RPMI8226 (cell line): ENCODE data around the gene CLCN7.
"Not testable (repeated sequence)": the region's sequence is repeated elsewhere in the genome, so short reads cannot be mapped to it uniquely, and the experiment has no call there.

Source experiments
- DNase-seq: peaks from one replicate; pipeline ENCODE4 v3.0.0-alpha.2; 2015

CLCN7 gene

DNA sequence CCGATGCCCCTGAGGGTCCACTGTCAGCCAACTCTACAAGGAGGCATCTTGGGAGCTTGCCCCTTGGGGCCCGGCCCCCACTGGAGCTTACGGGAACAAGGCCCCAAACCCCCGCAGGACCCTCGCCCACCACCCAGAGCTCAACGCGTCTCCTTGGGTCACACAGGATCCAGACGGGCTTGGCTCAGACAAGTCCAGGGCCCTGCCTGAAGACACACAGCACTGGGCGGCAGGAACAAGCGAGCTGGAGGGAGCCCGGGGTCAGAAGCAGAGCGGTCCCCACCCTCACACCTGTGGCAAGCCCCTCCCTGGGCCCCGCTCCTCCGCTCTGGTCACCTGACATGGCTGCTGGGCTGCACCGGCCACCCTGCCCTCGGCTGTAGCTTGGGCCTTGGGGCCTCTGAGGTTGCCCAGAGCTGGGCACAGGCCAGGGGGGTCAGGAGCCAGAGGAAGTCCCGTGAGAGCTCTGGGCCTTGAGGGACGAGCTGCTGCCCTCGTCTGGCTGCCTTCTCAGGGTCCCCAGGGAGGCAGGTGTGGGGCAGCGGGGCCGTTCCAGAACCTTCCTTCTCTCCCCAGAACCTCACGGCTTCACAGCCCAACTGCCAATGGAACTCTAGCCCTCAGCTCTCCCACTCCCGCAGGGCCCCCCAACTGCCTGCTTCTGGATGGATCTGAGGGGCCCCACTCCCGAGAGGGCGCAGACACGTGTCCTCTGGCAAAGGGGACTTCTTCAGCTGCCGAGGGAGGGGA, 30.7 kb downstream of the CLCN7 start, which contains the start of gene CCDC154:
CCDC154 (minus strand) TSS at position 577 of the 750 bp plus-strand sequence; CDS start at position 343, 234 bp downstream.
- no peak for DNase-seq

DNA sequence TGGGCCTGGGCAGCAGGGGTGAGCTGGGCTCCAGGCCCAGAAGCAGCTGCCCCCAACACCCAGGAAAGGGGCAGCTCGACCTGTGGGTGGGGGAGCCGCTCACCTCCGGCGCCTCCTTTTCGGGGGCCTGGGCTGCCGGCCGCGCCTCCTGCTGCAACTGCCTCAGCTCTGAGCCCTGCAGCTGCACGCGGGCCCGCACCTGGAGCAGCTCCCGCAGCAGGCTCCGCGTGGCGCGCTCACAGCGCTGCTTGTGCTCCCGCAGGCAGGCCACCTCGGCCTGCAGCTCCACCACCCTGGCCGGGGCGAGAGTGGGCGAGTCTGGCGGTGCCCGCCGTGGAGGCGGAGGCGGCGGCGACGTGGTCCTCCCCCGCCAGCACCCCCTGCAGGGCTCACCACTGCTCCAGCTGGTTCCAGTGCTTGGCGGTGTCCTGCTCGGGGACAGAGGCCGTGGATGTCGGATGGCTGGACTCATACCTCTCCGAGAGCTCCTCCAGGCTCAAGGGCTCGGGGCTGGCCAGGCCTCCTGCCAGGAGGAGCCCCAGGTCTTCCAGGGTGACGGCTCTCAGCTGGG, 31.3 kb downstream of the CLCN7 start:
- DNase-seq, result no peak

DNA sequence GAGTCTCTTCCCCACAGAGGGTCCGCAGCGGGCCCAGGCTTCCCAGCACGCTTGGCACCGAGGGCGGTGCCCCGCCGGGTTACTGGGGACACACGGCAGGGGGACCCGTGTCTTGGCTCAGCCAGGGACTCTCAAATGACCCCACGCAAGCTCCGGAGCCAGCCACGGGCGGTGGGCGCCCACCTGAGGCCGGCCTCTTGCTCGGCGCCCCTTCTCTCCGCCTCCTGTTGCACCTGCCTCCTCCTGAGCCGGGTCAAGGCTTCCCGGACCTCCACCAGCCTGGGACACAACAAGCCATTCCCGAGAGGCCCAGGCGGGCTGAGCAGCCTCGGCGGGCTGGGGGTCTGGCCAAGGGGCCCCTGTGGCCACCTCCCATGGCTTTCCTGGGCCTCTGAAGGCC, 32.1 kb downstream of the CLCN7 start:
- DNase-seq, result no peak

DNA sequence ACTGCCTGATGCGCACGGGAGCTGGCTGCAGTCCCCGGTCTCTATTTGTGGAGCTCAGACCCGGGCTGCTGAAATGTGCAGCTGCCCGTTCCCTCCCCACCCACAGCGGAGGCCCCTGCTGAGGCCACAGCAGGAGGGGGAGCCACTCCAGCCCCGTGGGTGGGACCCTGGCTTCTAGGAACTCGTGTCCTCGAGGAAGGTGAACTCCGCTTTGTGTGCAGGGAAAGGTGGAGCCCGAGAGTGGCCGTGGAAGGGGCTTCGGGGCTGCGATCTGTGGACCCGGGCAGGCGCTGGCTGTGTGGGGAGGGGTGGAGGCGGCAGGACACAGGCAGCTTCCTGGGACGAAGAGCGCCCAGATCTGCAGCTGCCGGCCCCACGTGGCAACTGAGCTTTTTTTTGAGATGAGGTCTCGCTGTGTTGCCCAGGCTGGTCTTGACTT, 33.4 kb downstream of the CLCN7 start:
- DNase-seq, result no peak

DNA sequence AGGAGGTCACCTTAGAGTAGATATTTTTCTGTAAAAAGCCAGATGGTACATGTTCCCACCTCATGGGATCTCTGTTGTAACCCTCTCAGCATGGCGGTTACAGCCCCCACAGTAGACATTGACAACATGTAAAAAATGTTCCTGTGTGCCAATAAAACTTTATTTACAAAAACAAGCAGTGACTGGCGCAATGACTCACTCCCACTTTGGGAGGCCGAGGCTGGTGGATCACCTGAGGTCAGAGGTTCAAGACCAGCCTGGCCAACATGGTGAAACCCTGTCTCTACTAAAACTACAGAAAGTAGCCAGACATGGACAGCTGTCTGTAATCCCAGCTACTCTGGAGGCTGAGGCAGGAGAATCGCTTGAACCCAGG, 35.1 kb downstream of the CLCN7 start:
- not testable (repeated sequence) for DNase-seq

DNA sequence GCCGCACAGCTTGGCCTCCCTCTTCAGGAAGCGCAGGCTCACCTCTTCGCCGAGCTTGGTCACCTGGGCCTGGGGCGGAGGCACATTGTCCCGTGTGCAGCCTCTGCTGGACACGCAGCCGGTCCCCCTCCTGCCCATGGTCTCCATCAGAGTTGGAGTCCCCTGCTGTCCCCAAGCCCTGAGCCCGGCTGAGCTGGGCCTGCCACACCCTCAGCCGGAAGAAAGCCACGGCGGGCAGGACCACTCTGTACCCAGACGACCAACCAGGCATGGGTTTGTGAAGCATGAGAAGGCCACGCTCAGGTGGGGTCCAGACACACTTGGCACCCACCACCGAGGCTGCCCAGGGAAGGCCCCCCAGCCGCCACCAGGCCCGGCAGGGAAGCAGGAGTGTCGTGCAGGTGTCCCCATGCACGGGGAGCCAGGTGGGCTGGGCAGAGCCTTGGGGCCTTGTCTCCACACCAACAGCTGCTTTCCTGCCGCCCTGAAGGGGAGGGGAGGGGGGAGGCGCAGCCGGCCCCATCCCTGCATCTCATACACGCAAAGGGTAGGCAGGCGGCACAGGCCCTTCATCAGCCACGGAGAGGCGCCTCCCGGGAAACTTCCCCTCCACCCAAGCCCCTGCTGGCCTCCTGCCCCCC, 35.6 kb downstream of the CLCN7 start:
- no peak for DNase-seq

DNA sequence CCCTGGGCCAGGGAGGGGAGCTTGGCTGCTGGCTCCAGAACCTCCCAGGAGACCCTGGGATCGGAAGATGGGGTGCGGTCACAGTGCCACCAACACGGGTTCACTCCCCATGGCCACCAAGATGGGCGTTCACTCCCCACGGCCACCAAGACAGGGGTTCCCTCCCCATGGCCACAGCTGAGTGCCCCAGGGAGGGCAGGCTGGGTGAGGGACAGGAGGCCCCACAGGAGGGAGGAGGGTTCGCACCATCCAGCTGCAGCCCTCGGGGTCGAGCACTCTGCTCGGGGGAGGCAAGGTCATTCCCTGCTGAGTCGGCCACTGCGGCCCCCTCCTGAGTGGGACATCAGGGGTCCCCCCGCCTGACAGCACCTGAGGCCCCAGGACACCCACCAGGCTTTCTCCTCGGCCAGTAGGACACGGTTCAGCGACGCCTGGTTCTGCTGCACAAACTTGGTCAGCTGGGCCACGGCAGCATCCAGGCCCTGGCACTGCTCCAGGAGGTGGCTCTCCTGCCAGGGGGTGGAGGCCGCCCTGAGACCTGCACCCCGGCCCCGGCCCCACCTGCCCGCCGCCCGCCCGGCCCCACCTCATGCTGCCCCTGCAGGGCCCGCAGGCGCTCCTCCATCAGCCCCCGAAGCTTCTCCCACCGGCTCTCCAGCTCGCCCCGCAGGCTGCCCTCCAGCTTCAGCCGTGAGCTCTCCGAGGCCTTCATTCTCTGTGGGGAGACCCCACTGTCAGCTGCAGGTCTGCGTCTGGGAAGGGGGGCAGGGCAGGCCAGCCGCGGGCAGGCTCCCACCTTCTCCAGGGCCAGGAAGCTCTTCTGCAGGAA, 36.4 kb downstream of the CLCN7 start:
- no peak for DNase-seq

DNA sequence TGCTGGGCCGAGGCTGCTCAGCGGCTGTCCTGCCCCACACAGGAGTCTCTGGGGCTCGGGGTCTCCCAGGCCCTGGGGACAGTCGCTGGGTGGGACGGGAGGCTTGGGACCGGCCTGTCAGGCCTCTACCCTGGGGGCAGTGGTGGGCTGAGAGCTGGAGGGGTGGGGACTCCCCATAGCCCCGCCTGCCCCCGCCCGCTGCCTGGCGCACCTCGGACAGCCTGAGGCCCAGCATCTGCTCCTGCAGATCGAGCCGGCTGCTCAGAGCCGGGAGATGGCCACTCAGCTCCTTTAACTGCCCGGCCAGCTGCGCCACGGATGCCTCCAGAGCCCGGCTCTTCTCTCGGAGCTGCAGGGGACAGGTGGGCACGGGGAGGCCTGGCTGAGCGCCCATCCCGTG, 37.2 kb downstream of the CLCN7 start:
- no peak for DNase-seq

DNA sequence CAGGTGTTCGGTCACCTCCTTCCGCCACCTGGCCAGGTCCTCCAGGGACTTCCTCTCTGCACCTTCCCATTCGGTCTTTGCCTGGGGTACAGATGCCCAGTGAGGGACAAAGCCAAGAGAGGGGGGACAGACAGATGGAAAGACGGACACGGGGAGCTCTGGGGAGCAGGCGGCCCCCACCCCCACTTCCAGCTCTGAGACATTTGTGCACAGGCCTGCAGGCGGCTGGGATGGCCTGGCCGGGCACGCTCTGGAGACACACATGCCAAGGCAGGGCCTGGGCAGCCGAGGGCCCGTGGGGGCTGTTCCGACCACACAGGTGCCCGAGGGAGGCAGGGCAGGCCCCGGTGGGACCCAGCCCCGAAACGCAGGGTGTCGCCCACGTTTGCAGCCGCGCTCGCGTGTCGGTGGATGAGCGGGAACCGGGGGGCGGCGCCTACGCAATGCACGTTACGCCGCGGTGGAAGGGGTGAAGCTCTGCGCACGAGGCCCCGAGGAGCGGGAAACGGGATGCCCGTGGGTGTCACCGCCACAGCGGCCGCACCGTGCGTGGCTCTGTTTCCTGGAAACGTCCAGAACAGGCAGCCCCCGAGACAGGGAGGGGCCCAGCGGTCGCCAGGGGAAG, 38.0 kb downstream of the CLCN7 start:
- no peak for DNase-seq

DNA sequence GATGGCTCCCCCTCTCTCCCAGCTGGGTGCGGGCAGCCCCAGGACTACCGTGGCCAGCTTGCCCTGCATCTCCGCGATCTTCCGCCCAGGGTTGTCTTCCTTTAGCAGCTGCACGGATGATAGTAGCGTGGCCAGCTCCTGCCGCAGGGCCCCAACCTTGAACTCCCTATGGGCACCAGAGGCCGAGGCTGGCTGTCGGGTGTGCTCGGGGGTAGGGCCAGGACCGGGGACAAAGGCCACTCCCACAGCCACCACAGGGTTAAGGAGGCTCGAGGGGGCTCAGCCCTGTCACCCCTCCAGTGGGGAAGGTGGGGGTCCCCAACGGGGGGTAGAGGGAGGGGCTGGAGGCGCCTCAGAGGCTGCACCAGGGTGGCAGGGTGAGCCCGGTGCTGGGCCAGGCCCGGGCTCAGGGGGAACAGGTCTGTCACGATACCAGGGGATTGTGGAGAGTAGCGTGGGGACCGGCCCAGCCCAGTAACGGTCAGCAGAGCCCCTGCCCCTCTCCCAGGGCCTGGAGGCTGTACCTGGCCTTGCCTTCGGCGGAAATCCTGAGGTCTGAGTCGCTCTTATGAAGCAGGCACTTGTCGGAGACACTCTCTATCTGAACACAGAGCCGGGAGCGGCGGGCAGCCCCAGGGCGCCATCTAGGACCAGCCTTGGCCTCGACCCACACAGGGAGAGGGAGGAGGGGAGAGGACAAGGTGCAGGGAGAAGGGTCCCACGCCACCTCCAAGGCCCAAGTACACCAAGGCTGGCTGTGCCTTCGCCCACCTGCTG, 38.7 kb downstream of the CLCN7 start:
- peak; percentile 53 for DNase-seq

DNA sequence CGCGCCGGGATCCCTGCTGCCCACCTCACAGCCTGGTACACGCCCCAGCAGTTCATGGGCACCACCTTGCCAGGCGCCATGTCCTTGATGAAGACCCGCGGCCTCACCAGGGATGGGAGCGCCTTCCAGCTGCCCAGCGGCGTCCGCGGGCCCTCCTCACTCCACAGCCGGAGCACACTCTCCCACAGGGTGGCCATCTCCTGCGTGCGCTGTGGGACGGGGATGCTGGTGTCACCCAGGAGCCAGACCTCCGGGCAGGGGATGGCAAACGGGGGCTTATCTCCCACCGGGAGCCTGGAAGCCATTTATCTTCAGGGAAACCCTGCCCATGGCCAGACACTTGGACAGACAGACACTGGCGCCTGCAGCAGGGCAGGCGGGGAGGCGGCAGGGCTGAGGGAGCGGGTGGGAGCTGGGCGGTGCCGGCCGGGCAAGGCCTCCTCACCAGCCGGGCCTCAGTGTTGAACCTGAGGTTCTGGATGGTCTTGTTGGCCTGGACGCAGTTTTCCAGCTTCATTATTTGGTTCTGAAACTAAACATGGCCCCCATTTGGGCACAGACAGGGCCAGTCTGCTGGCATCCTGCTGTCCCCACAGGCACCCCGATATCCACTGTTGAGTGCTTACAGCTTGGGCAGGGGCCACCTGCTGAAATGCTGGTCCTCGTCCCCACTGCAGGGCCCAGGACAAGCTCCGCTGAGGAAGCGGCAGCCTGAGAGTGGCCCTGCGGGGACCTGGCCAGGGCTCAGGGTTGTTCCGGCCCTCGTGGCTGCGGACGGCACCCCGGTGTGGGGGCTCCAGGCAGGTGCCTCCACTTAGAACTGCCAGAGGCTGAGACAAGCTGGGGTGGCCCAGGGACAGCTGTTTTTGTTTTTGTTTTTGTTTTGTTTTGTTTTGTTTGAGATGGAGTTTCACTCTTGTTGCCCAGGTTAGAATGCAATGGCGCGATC, 39.9 kb downstream of the CLCN7 start:
- DNase-seq, result no peak

DNA sequence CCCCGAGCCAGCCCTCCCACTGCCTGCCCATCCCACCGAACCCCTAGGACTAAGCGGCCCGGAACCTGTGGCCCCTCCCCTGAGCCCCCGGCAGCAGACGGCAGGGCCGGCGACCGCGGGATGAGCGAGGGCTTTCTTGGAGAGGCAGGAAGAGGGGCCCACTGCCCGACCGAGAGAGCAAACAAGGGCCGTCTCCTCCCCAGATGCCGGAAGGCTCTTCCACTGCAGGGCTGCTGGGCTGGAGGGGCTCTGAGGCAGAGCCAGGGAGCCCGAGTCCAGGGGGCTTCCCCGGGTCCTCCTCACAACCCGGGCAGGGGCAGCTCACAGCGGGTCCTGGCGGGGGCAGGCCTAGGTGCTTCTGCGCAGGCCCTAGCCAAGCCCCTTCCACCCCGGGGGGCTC, 41.1 kb downstream of the CLCN7 start:
- no peak for DNase-seq

DNA sequence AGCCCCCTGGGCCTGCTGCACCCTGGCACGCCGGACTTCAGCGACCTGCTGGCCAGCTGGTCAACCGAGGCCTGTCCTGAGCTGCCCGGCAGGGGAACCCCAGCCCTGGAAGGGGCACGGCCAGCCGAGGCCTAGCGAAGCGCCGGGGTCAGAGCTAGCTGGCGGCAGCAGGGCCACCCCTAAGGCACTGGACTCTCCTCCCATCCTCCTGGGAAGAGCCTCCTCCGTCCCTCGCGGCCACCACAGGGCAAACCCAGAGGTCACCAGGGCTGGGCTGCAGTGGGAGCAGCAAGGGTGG, 41.6 kb downstream of the CLCN7 start:
- DNase-seq, result no peak

DNA sequence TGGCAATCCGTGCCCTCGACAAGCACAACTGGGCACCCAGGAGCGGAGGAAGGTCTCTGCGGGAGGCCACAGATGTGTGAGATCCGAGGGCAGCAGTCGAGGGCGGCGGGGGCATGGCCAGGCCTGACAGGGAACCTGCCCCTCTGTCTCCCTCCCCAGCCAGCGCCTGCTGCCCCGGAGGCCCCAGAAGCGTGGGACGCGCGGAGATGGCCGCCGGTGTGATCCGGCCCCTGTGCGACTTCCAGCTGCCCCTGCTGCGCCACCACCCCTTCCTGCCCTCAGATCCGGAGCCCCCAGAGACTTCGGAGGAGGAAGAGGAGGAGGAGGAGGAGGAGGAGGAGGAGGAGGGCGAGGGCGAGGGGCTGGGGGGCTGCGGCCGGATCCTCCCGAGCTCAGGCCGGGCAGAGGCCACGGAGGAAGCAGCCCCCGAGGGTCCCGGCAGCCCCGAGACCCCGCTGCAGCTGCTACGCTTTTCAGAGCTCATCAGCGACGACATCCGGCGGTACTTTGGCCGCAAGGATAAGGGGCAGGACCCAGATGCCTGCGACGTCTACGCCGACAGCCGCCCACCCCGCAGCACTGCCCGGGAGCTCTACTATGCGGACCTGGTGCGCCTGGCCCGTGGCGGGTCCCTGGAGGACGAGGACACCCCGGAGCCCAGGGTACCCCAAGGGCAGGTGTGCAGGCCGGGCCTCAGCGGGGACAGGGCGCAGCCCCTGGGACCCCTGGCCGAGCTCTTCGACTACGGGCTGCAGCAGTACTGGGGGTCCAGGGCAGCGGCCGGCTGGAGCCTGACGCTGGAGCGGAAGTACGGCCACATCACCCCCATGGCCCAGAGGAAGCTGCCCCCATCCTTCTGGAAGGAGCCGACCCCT, 42.2 kb downstream of the CLCN7 start:
- DNase-seq, result no peak

DNA sequence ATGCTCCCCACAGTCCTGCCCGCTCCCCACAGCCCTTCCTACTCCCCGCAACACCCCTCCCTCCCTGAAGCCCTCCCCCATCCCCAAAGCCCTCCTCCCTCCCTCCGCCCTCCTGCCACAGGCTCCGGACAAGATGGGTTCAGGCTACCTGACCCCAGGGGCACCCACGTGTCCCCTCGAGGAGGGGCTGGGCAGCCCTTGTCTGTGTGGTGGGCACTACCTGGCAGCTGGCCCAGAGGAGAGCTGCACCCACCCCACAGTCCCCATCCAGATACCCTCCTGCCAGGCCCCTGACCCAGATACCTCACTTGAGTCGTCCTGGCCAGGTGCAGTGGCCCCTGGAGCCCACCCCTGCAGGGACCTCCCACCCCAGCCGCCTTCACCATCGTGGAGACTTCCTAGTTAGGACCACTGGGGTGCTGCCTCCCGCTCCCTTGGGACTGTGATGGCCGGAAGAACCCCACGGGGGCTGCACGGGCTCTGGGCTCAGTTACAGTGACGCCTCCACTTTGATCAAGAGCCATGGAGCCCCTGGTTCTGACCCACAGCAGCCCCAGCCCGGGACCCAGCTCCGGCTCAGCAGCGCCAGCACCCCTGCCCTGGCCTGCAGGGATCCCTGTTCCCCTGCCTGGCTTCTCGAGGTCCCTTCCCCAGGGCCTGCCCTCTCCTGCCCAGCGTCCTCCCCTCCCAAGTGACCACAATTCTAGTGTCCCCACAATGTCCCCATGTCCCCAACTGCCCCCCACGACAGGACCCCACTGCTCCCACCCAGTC, 43.1 kb downstream of the CLCN7 start:
- DNase-seq, result no peak

DNA sequence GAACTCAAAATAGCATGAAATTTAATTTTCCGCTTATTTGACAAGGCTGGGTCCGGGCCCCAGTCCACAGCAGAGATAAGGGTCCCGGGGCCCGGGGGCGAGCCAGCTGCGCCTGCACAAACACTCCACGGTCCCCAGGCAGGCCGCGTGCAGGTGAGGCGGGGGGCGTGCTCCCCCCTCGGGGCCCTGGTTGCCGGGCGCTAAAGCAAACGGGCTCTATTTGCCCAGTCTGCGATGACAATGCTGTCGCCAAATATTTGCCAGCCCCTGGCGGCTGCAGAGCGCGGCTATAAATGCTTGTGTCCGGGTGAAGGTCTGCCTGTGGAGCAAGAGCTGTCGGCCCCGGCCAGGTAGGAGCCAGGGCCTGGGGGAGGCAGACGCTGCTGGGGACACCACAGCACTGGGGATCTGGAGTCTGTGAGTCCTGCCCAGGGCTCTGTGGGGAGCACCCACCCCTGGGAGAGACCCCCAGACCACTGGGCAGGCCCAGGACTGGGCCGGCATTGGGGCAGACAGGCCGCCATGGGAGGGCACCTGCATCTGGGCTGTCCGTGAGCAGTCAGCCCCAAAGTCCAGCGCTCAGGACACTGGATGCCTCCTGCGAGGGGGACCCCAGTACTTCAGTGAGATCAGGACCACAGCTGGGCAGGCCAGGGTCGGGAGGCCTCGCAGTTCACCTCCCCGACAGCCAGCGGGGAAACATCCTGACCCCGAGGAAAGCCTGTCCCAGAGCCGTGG, 43.9 kb downstream of the CLCN7 start, which contains the start of gene PERCC1:
PERCC1 (plus strand) TSS at position 320 of the 738 bp plus-strand sequence. CDS start 1,516 bp downstream, outside the sequence.
- peak; percentile 52 for DNase-seq

DNA sequence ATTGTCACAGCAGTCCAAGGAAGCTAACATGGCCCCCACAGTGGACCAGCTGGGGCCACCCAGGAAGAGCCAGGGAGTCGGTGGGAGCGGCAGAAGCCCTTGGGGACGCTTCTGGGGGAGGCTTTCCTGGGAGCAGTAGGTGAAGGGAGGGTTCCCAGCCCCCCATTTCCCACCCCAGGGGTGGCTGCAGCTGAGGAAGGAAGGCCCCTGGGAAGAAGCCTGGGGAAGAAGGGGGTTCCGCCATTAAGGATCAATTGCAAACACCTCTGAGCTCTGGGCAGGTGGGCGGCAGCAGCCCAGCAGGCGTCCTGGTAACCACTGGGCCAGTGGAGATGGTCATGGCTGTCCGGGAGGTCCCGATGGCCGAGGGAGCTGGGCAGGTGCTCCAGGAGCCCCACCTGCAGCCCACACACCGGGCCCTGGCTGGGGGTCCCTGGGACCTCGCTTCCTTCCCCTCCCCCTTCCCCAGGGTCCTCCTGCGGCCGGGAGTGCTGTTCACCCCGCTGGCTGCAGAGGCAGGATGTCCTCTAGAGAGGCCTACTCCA, 44.5 kb downstream of the CLCN7 start:
- DNase-seq, result no peak

DNA sequence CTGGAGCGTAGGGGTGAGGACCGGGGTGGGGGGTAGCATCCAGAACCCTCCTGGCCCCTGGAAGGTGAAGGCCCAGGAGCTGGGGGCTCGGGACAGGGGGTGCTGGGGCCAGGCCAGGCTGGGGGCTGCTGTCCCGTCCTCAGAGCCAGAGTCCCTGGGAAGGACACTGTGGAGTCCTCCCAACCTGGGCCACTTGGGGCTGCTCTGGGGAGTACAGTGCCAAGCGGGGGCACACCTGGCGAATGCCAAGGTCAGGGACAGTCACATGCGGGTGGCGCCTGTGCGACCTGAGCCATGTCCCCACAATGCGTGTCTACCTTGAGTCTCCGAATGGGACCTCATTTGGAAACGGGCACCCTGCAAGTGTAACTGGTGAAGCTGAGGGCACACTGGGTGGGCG, 45.2 kb downstream of the CLCN7 start:
- DNase-seq, result no peak
